Endodermal cell (in vitro differentiated cells): ENCODE data around the gene DDX56. TPM values are rescaled to one million over a fixed set of nuclear protein-coding genes. Genes with fewer than 3 reads are reported as not detected.

Source experiments
- DNase-seq: peaks from one replicate; pipeline ENCODE4 v3.0.0-alpha.2; 2017
- H3K27ac ChIP-seq: 2 replicates; pipeline ENCODE4 v1.5.1; 2013; ENCODE audit warnings: mild to moderate bottlenecking, low read depth, low read length, moderate library complexity
- H3K27me3 ChIP-seq: 2 replicates; pipeline ENCODE4 v1.6.1; 2013; ENCODE audit warnings: mild to moderate bottlenecking, low read length, moderate library complexity; ENCODE audit not compliant: insufficient read depth, control insufficient read depth, poor library complexity, severe bottlenecking
- H3K36me3 ChIP-seq: 2 replicates; pipeline ENCODE4 v1.7.0; 2013; ENCODE audit warnings: mild to moderate bottlenecking, low read length, moderate library complexity; ENCODE audit not compliant: control insufficient read depth, insufficient read depth
- H3K4me1 ChIP-seq: one replicate; pipeline ENCODE4 v1.7.0; 2013; ENCODE audit warnings: low read length; ENCODE audit not compliant: control insufficient read depth, insufficient read depth
- H3K4me3 ChIP-seq: 2 replicates; pipeline ENCODE4 v1.5.1; 2013; ENCODE audit warnings: mild to moderate bottlenecking, low read length, moderate library complexity
- H3K9ac ChIP-seq: 2 replicates; pipeline ENCODE4 v1.6.1; 2013; ENCODE audit warnings: mild to moderate bottlenecking, low read length, moderate library complexity; ENCODE audit not compliant: poor library complexity, severe bottlenecking; ENCODE audit errors: extremely low read depth
- H3K9me3 ChIP-seq: 2 replicates; pipeline ENCODE4 v1.6.1; 2013; ENCODE audit warnings: mild to moderate bottlenecking, low read length, moderate library complexity; ENCODE audit not compliant: control insufficient read depth
- H3K27ac Mint-ChIP-seq: 2 replicates; pipeline ENCODE4 v1.8.0; 2020; ENCODE audit warnings: mixed read lengths
- H3K27me3 Mint-ChIP-seq: 2 replicates; pipeline ENCODE4 v1.8.0; 2021; ENCODE audit warnings: mild to moderate bottlenecking, mixed read lengths; ENCODE audit not compliant: insufficient read depth
- H3K36me3 Mint-ChIP-seq: 2 replicates; pipeline ENCODE4 v1.8.0; 2020; ENCODE audit warnings: low read depth, mixed read lengths
- H3K4me1 Mint-ChIP-seq: 2 replicates; pipeline ENCODE4 v1.8.0; 2020; ENCODE audit warnings: mixed read lengths
- H3K4me3 Mint-ChIP-seq: 2 replicates; pipeline ENCODE4 v1.8.0; 2020; ENCODE audit warnings: mild to moderate bottlenecking, moderate library complexity, mixed read lengths
- H3K9me3 Mint-ChIP-seq: 2 replicates; pipeline ENCODE4 v1.8.0; 2020; ENCODE audit warnings: mild to moderate bottlenecking, mixed read lengths
- WGBS, 2 experiments: methylation state at CpG; one replicate each; pipeline versions ENCODE4 v1.1.5 to v1.1.7; 2013; ENCODE audit warnings: missing lambda C conversion rate in 2 of 2, mixed read lengths in 1 of 2; ENCODE audit not compliant: insufficient coverage in 1 of 2, insufficient read length in 1 of 2; 5-methylcytosine and 5-hydroxymethylcytosine counted together
- total RNA-seq, 2 donors: library from RNA; stranded (reverse); fragmentation: NEBNext Ultra II Directional in 1 of 2; extraction: Animal tissue kit (Norgen Biotek cat#: 25700) in 1 of 2; gene quantifications; 2 replicates in 1 of 2; 3 replicates in 1 of 2; pipeline ENCODE4 v1.2.1, GENCODE V29; 2021
- TF ChIP-seq, protein P1 (sequence below): fragments of 200-600 bp; sonication (generic); conservative IDR thresholded peaks from 2 replicates; pipeline ENCODE4 v1.5.0; 2021; ENCODE audit warnings: antibody characterized with exemption, mild to moderate bottlenecking

The DDX56 gene
- total RNA-seq, 2 donors from 2014 or later: 73.6 to 79.2 TPM

- Histone ChIP-seq H3K9ac (no peak overlapping the region), H3K27me3 (no peaks in the 10 kb centered on the region), H3K4me1 (no peaks in the 10 kb centered on the region), H3K27ac (no peak overlapping the region), H3K9me3 (no peaks in the 10 kb centered on the region), H3K36me3 (no peaks in the 10 kb centered on the region), H3K4me3 (no peak overlapping the region)
- H3K36me3 Mint-ChIP-seq: no peaks in the 10 kb centered on the region
- no peak for DNase-seq
- H3K4me1 Mint-ChIP-seq: peaks cover 6% of the 10 kb centered on the region
- no peak overlapping the region for H3K27ac Mint-ChIP-seq
- H3K9me3 Mint-ChIP-seq: no peaks in the 10 kb centered on the region
- H3K4me3 Mint-ChIP-seq: no peak overlapping the region
- no peaks in the 10 kb centered on the region for H3K27me3 Mint-ChIP-seq
- TF ChIP-seq, protein P1, sequence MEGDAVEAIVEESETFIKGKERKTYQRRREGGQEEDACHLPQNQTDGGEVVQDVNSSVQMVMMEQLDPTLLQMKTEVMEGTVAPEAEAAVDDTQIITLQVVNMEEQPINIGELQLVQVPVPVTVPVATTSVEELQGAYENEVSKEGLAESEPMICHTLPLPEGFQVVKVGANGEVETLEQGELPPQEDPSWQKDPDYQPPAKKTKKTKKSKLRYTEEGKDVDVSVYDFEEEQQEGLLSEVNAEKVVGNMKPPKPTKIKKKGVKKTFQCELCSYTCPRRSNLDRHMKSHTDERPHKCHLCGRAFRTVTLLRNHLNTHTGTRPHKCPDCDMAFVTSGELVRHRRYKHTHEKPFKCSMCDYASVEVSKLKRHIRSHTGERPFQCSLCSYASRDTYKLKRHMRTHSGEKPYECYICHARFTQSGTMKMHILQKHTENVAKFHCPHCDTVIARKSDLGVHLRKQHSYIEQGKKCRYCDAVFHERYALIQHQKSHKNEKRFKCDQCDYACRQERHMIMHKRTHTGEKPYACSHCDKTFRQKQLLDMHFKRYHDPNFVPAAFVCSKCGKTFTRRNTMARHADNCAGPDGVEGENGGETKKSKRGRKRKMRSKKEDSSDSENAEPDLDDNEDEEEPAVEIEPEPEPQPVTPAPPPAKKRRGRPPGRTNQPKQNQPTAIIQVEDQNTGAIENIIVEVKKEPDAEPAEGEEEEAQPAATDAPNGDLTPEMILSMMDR: no peak
- WGBS, 2 experiments: 91% methylated on average over 4 of the region's 5 CpGs; no CpG with 5 or more reads in 1 of the 2 experiments
Observed at GRCh38 chr7:44615793-44616192, 42.1 kb upstream of the DDX56 start.

- WGBS, 2 experiments: 93% methylated on average over 2 of the region's 2 CpGs; no CpG with 5 or more reads in 1 of the 2 experiments
- peak overlapping the region; percentile 83 for H3K27ac Mint-ChIP-seq
Observed at GRCh38 chr7:44615149-44615611, 41.5 kb upstream of the DDX56 start.

GRCh38 chr7:44609829-44610228, 36.1 kb upstream of the DDX56 start:
- no peak overlapping the region for H3K9ac ChIP-seq
- H3K4me3 ChIP-seq: no peak overlapping the region
- 91 to 100% methylated on average over 3 of the region's 3 CpGs for WGBS, 2 experiments
- no peak for DNase-seq
- no peaks in the 10 kb centered on the region for H3K9me3 Mint-ChIP-seq
- no peaks in the 10 kb centered on the region for H3K9me3 ChIP-seq
- TF ChIP-seq, protein P1: no peak
- no peak overlapping the region for H3K27ac Mint-ChIP-seq
- no peaks in the 10 kb centered on the region for H3K27me3 Mint-ChIP-seq
- H3K36me3 Mint-ChIP-seq: peaks cover 6% of the 10 kb centered on the region
- peaks cover 8% of the 10 kb centered on the region for H3K4me1 Mint-ChIP-seq
- no peak overlapping the region for H3K4me3 Mint-ChIP-seq
- no peaks in the 10 kb centered on the region for H3K4me1 ChIP-seq
- no peaks in the 10 kb centered on the region for H3K27me3 ChIP-seq
- no peak overlapping the region for H3K27ac ChIP-seq
- H3K36me3 ChIP-seq: no peaks in the 10 kb centered on the region

More at GRCh38 chr7:44615149-44615611, 41.5 kb upstream of the DDX56 start:
- H3K4me1 Mint-ChIP-seq: peaks cover 6% of the 10 kb centered on the region
- no peaks in the 10 kb centered on the region for H3K9me3 ChIP-seq
- H3K36me3 Mint-ChIP-seq: no peaks in the 10 kb centered on the region
- no peaks in the 10 kb centered on the region for H3K4me1 ChIP-seq
- H3K9ac ChIP-seq: no peak overlapping the region
- H3K27me3 Mint-ChIP-seq: no peaks in the 10 kb centered on the region
- H3K27ac ChIP-seq: no peak overlapping the region
- no peak for DNase-seq
- TF ChIP-seq, protein P1: no peak
- no peak overlapping the region for H3K4me3 Mint-ChIP-seq
- no peak overlapping the region for H3K4me3 ChIP-seq
- H3K36me3 ChIP-seq: no peaks in the 10 kb centered on the region
- H3K27me3 ChIP-seq: no peaks in the 10 kb centered on the region
- H3K9me3 Mint-ChIP-seq: no peaks in the 10 kb centered on the region
